Spleen (tissue), 11 donors: ENCODE measurements around the gene IZUMO4. TPM values are rescaled to one million over a fixed set of nuclear protein-coding genes. Genes with fewer than 3 reads are reported as not detected.

ENCODE experiments used
- DNase-seq: peaks from one replicate; pipeline ENCODE4 v3.0.0-alpha.2; 2020
- H3K27ac ChIP-seq, 8 donors: fragments of 200-600 bp; sonication (generic) in 7 of 8; 1 replicate in 4 of 8; 2 replicates in 4 of 8; pipeline versions ENCODE4 v1.5.0 to v1.8.0; 2016 to 2021; ENCODE audit warnings: inconsistent platforms in 4 of 8, mild to moderate bottlenecking in 4 of 8, moderate library complexity in 1 of 8
- H3K27me3 ChIP-seq, 7 donors: fragments of 200-600 bp; sonication (generic) in 6 of 7; replicated peaks in 1 of 7; 1 replicate in 4 of 7; 2 replicates in 3 of 7; pipeline versions ENCODE4 v1.5.0 to v1.8.0; 2016 to 2021; ENCODE audit warnings: inconsistent platforms in 3 of 7, mild to moderate bottlenecking in 1 of 7
- H3K36me3 ChIP-seq, 6 donors: fragments of 200-600 bp; sonication (generic) in 5 of 6; 1 replicate in 4 of 6; 2 replicates in 2 of 6; pipeline versions ENCODE4 v1.5.0 to v1.8.0; 2016 to 2021; ENCODE audit warnings: inconsistent platforms in 2 of 6
- H3K4me1 ChIP-seq, 6 donors: fragments of 200-600 bp; sonication (generic) in 5 of 6; 1 replicate in 3 of 6; 2 replicates in 3 of 6; pipeline versions ENCODE4 v1.5.0 to v1.8.0; 2016 to 2021; ENCODE audit warnings: inconsistent platforms in 3 of 6
- H3K4me3 ChIP-seq, 8 donors: fragments of 200-600 bp; sonication (generic) in 7 of 8; 1 replicate in 4 of 8; 2 replicates in 4 of 8; pipeline versions ENCODE4 v1.5.0 to v1.8.0; 2016 to 2021; ENCODE audit warnings: inconsistent platforms in 4 of 8, mild to moderate bottlenecking in 4 of 8, moderate library complexity in 2 of 8
- H3K9me3 ChIP-seq, 8 donors: fragments of 200-600 bp; sonication (generic) in 7 of 8; 1 replicate in 4 of 8; 2 replicates in 4 of 8; pipeline versions ENCODE4 v1.5.0 to v1.8.0; 2016 to 2021; ENCODE audit warnings: inconsistent platforms in 4 of 8
- POLR2A ChIP-seq, 3 donors: fragments of 450-650 bp; IDR thresholded peaks; one replicate each; pipeline ENCODE4 v1.5.1; 2017; ENCODE audit warnings: antibody characterized with exemption in 3 of 3, mild to moderate bottlenecking in 1 of 3
- POLR2AphosphoS5 ChIP-seq, 3 donors: sonication (generic); formaldehyde crosslinking; IDR thresholded peaks; one replicate each; pipeline ENCODE4 v1.5.1; 2017; ENCODE audit warnings: antibody characterized with exemption in 3 of 3
- WGBS, 5 donors: extraction: QIAGEN DNeasy Blood & Tissue Kit in 3 of 5; methylation state at CpG; one replicate each; pipeline versions ENCODE4 v1.1.5 to v1.1.7; 2013 to 2018; 5-methylcytosine and 5-hydroxymethylcytosine counted together
- intact Hi-C: fragments of 100-400 bp; cut with DNase I; formaldehyde crosslinking; loops from one replicate; pipeline ENCODE4 v1.15.0; 2023; ENCODE audit warnings: low total_unique reads
- polyA plus RNA-seq, 3 donors: library from polyadenylated mRNA; stranded (reverse); fragments of 200-250 nt; gene quantifications; one replicate each; pipeline ENCODE4 v1.2.1, GENCODE V29; 2013
- total RNA-seq, 7 donors: library from RNA; depleted of rRNA in 3 of 7; stranded (reverse); fragments of >200 nt in 3 of 7; fragmentation: NEBNext Ultra II Directional in 4 of 7; extraction: Animal tissue kit (Norgen Biotek cat#: 25700) in 4 of 7; gene quantifications; one replicate each; pipeline versions ENCODE4 v1.1.0 to v1.2.1, GENCODE V29; 2016 to 2021
- TF ChIP-seq, protein P1 (sequence below), 11 experiments: fragments of 200-600 bp in 7 of 11; fragments of 450-650 bp in 4 of 11; sonication (generic) in 4 of 11; IDR thresholded peaks in 8 of 11; conservative IDR thresholded peaks in 3 of 11; 1 replicate in 7 of 11; 2 replicates in 4 of 11; pipeline versions ENCODE4 v1.4.0 to v1.8.0; 2016 to 2021; ENCODE audit warnings: antibody characterized with exemption in 11 of 11, inconsistent platforms in 4 of 11, mild to moderate bottlenecking in 1 of 11
- donor health status: healthy with polysubstance abuse.
- donor health status: DM: no; HTN: no; CAD: no; lungs with moderate emphysema.
- donor health status: DM: no; HTN: no; CAD: no.
- donor health status: Bipolar disorder and iron deficiency.
- donor health status: healthy.
- donor health status: DM: no; HTN: no; CAD: no.
- donor health status: DM: yes; HTN: yes; CAD: no.

IZUMO4 gene
- total and polyA plus RNA-seq, 10 donors = 1.9 to 25.9 (median 5.7) TPM

DNA sequence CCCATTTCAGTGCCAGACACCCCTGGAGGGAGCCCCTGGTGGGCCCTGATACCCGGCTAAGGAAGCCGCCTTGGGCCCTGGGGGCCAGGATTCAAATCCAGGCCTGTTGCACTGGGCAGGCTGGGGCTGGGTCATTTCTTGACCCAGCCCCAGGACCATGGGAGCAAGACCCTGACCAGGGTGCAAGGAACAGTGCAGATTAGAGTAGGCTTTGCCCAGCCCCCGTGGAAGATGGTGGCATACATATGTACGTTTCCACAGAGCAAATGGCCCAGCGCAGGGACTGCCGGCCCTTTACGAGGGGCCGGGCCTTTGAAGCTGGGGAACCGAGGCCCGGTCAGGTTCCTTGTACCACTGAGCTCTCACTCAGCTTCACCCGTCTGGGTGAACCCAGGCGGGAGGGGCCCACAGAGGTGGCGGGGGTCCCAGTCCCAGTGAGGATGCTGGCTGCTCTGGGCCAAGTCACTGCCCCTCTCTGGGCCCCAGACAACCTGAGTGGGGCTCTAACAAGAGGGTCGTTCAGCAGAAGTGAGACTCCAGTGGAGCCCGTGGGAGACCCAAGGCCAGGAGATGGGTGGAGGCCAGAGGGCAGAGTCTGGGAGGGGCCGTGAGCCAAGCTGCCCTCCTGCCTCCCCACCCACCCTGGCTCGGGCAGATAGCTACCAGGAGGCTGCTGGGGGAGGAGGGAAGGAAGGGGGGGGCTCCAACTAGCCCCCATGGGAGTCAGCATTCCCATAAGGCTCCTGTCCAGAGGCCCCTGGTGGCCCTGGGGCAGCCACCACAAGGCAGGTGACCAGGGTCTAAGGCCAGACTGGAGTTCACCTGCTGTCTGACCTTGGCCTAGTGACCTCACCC lies 48.4 kb upstream of the IZUMO4 start:
- peak overlapping the region; percentile 55 to 100 (median 98) for H3K27ac ChIP-seq
- intact Hi-C loops = no loop called here

DNA sequence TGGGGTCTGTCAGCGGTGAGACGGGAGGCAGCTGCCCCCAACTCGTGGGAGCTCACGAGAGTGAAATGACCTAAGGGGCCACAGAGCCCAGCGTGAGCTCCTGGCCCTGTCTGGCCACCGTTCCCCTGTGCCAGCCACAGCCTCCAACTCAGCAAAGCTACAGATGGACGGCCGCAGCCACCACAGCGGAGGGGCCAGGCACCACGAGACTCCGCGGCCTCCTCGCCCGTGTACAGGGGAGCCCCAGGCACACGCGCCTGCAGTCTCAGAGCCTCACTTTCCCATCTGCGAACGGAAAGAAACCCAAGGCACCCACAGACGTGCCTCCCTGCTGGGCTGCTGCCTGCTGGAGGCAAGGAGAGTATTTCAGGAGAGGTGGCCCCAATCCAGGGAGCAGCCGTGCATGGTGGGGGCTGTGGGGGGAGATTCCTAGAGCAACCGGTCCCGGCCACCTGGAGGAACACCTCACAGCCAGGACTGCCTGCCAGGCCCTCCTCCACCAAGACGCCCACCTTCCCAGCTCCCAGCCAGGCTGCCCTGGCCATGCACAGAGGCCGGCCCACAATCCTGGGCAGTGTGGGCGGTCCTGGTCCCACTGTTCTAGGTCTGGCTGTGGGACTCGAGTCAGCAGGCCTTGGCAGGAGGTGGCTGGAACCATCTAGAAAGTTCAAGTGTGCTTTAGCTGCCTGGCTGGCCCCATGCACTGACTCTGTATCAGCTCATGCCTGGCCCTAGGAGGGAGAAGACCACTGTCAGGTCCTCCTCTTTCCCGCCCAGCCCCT lies 47.6 kb upstream of the IZUMO4 start:
- 39 to 69% (median 64%) methylated on average over 3 to 27 of the region's 27 CpGs for WGBS, 5 donors
- intact Hi-C loops = no loop called here
- peak overlapping the region; percentile 77 to 99 (median 94) for H3K4me3 ChIP-seq
- DNase-seq = peak; percentile 86
- H3K9me3 ChIP-seq = no peaks in the 10 kb centered on the region
- H3K4me1 ChIP-seq = peaks cover 73 to 90% (median 86%) of the 10 kb centered on the region in 6 donors
- peak overlapping the region; percentile 55 to 100 (median 98) for H3K27ac ChIP-seq
- TF ChIP-seq POLR2AphosphoS5 (IDR thresholded peaks at IDR 0.05) = peak in 1 of 3 donors; percentile 51
- TF ChIP-seq, protein P1, sequence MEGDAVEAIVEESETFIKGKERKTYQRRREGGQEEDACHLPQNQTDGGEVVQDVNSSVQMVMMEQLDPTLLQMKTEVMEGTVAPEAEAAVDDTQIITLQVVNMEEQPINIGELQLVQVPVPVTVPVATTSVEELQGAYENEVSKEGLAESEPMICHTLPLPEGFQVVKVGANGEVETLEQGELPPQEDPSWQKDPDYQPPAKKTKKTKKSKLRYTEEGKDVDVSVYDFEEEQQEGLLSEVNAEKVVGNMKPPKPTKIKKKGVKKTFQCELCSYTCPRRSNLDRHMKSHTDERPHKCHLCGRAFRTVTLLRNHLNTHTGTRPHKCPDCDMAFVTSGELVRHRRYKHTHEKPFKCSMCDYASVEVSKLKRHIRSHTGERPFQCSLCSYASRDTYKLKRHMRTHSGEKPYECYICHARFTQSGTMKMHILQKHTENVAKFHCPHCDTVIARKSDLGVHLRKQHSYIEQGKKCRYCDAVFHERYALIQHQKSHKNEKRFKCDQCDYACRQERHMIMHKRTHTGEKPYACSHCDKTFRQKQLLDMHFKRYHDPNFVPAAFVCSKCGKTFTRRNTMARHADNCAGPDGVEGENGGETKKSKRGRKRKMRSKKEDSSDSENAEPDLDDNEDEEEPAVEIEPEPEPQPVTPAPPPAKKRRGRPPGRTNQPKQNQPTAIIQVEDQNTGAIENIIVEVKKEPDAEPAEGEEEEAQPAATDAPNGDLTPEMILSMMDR (IDR thresholded peaks at IDR 0.05 in 8 of 11, conservative IDR thresholded peaks at IDR 0.05 in 3 of 11) = no peak
- no peaks in the 10 kb centered on the region for H3K27me3 ChIP-seq
- peaks cover 0 to 55% (median 34%) of the 10 kb centered on the region in 6 donors for H3K36me3 ChIP-seq

More for the DNA sequence above, 48.4 kb upstream of the IZUMO4 start:
- DNase-seq = peak; percentile 80
- Histone ChIP-seq H3K4me1 (peaks cover 78 to 91% (median 86%) of the 10 kb centered on the region in 6 donors), H3K9me3 (no peaks in the 10 kb centered on the region), H3K36me3 (peaks cover 0 to 63% (median 39%) of the 10 kb centered on the region in 6 donors), H3K4me3 (peak overlapping the region; percentile 7 to 99 (median 94)), H3K27me3 (no peaks in the 10 kb centered on the region)
- TF ChIP-seq, protein P1 (IDR thresholded peaks at IDR 0.05 in 8 of 11, conservative IDR thresholded peaks at IDR 0.05 in 3 of 11) = no peak
- TF ChIP-seq POLR2A (IDR thresholded peaks at IDR 0.05) = no peak
- no peak for TF ChIP-seq POLR2AphosphoS5 (IDR thresholded peaks at IDR 0.05)
- WGBS, 5 donors = 51 to 81% (median 72%) methylated on average over 4 to 17 of the region's 17 CpGs

DNA sequence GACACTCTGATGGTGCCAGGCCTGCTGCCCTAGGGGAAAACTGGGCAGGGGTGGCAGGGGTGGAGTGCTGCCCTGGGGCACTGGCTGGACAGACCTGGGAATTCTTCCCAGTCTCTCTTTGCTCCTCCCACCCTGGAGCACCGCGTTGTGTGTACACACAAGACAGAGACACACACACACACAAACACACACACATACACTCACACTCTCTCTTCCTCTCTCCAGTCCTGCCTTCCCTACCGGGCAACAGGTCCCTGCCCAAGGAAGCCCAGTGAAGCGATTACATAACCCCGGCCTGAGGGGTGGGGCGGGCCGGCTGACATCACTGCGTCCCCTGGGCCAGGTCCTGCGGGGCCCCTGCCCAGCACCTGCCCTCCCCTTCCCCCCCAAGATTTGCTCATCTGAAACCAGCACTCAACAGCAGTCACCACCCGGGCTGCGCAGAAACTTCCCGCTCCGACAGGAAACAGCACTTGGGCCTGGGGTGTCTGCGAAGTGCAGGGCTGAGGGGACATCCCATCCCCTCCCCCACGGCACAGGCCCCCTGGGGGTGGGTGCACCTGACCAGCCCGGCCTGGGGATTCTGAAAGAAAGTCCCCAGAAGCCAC lies 46.9 kb upstream of the IZUMO4 start:
- no peaks in the 10 kb centered on the region for H3K9me3 ChIP-seq
- peak in 1 of 3 donors; percentile 89 for TF ChIP-seq POLR2A (IDR thresholded peaks at IDR 0.05)
- TF ChIP-seq, protein P1 (IDR thresholded peaks at IDR 0.05 in 8 of 11, conservative IDR thresholded peaks at IDR 0.05 in 3 of 11) = peak in 2 of 11 experiments; percentile 3 to 25
- TF ChIP-seq POLR2AphosphoS5 (IDR thresholded peaks at IDR 0.05) = peak; percentile 92 to 94 (median 94)
- 0 to 1% (median 1%) methylated on average over 14 to 16 of the region's 16 CpGs for WGBS, 5 donors
- peaks cover 73 to 90% (median 86%) of the 10 kb centered on the region in 6 donors for H3K4me1 ChIP-seq
- H3K36me3 ChIP-seq = peaks cover 0 to 48% (median 30%) of the 10 kb centered on the region in 6 donors
- intact Hi-C loops = no loop called here
- H3K27me3 ChIP-seq = no peaks in the 10 kb centered on the region
- DNase-seq = peak; percentile 96
- peak overlapping the region; percentile 77 to 99 (median 94) for H3K4me3 ChIP-seq
- H3K27ac ChIP-seq = peak overlapping the region; percentile 55 to 100 (median 98)
